SU-DHL-6 (cell line): ENCODE measurements around the gene EMB.
"Not testable (repeated sequence)": the region's sequence is repeated elsewhere in the genome, so short reads cannot be mapped to it uniquely, and the experiment has no call there.

ENCODE experiments used
- EZH2phosphoT487 ChIP-seq: fragments of 200-600 bp; sonication (generic), shearing (Covaris generic); conservative IDR thresholded peaks from 2 replicates; pipeline ENCODE4 v1.6.1; 2018; ENCODE audit warnings: mild to moderate bottlenecking, antibody characterized with exemption, low read length, moderate library complexity, mixed read lengths
- TF ChIP-seq, protein P1 (sequence below): fragments of 200-600 bp; sonication (generic); IDR thresholded peaks from one replicate; pipeline ENCODE4 v1.5.1; 2017; ENCODE audit warnings: antibody characterized with exemption, mild to moderate bottlenecking, low read length, moderate library complexity; ENCODE audit not compliant: insufficient read depth, poor library complexity, severe bottlenecking

DNA sequence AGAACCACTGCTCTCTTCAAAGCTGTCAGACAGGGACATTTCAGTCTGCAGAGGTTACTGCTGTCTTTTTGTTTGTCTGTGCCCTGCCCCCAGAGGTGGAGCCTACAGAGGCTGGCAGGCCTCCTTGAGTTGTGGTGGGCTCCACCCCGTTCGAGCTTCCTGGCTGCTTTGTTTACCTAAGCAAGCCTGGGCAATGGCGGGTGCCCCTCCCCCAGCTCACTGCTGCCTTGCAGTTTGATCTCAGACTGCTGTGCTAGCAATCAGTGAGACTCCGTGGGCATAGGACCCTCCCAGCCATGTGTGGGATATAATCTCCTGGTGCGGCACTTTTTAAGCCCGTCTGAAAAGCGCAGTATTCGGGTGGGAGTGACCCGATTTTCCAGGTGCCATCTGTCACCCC lies 17.3 kb upstream of the EMB start:
- TF ChIP-seq, protein P1, sequence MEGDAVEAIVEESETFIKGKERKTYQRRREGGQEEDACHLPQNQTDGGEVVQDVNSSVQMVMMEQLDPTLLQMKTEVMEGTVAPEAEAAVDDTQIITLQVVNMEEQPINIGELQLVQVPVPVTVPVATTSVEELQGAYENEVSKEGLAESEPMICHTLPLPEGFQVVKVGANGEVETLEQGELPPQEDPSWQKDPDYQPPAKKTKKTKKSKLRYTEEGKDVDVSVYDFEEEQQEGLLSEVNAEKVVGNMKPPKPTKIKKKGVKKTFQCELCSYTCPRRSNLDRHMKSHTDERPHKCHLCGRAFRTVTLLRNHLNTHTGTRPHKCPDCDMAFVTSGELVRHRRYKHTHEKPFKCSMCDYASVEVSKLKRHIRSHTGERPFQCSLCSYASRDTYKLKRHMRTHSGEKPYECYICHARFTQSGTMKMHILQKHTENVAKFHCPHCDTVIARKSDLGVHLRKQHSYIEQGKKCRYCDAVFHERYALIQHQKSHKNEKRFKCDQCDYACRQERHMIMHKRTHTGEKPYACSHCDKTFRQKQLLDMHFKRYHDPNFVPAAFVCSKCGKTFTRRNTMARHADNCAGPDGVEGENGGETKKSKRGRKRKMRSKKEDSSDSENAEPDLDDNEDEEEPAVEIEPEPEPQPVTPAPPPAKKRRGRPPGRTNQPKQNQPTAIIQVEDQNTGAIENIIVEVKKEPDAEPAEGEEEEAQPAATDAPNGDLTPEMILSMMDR, result not testable (repeated sequence)
- TF ChIP-seq EZH2phosphoT487, result not testable (repeated sequence)
